HG03135 (cell line): Measurements from ENCODE around the gene NEDD4L.

ENCODE experiments used
- ATAC-seq: cut with Tn5 transposase; IDR thresholded peaks from one replicate; pipeline ENCODE4 v1.9.1; 2021; ENCODE audit warnings: mild to moderate bottlenecking, moderate library complexity; ENCODE audit not compliant: unreplicated experiment

NEDD4L gene

DNA sequence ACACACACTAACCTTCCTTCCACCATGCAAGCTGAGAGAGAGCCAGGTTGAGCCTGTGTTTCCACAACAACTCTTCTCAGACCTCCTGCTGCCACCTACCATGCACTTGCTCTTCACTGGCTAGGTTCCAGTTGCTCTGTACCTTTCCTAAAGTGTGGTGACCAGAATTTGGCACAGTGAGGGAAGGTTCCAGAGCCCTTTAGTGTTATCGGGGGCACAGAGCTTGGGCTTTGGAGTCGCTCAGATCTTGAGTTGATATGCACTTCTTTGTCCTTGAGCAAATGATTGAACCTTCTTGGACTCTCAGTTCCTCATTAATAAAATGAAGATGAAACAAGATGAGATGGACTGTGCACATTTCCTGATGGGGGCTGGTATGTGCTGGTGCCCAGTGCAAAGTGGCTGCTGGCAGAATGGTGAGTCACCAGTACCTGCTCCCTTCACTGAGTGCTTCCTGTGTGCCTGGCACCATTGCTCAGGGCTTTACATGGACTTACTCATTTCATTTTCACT lies 47.1 kb downstream of the NEDD4L start:
- ATAC-seq = peak; percentile 90

DNA sequence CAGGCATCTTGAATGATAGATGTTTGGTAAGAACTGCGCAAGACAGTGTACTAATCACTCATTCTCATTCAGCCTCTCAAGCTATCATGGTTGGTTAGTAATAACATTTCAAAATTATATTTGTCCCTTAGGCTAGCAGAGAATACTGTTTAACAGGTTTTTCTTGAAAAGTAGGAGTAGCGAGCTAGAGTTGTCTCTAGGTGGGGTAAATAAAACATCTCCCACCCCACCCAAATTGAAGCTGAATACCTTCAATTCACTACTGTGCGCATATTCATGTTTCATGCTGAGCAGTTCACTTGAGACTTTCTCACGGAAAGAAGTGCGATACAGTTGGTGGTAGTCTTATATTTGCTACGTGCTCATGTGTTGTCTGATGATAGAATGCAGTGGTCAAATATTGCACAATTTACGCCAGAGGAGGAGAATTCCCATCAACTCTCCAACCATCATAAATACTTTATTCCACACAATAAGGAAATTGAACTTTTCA lies 49.3 kb downstream of the NEDD4L start:
- no peak for ATAC-seq

DNA sequence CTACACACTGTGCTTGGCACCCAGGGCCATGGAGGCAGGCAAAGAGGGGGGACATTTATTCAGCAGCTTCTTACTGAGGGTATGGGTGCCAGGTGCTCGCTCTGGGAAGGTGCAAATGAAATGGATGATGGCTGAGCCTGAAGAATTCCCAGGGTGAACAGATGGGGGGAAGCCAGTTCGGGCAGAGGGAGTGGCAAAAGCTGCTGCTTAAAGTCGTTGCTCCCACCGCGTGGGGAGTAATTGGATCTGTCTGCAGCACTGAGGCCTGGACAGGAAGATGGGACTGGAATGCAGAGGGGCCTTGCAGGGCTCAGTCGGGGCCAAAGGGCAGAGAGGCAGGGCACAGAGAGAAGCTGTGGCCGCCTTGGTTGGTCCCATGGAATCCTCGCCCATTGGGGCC lies 51.2 kb downstream of the NEDD4L start:
- ATAC-seq = no peak

DNA sequence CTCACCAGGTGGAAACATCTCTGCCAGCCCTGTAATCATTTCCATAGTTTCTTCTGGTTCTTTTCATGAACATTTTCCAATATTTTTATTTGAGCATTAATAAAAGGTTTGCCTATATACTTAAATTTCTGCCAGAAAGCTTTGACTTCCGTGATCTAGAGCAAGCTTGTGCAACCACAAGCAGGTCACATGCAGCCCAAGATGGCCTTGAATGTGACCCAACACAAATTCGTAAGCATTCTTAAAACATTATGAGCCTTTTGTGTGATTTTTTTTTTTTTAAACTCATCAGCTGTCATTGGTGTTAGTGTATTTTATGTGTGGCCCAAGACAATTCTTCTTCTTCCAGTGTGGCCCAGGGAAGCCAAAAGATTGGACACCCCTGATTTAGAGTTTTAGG lies 51.6 kb downstream of the NEDD4L start:
- ATAC-seq = no peak

DNA sequence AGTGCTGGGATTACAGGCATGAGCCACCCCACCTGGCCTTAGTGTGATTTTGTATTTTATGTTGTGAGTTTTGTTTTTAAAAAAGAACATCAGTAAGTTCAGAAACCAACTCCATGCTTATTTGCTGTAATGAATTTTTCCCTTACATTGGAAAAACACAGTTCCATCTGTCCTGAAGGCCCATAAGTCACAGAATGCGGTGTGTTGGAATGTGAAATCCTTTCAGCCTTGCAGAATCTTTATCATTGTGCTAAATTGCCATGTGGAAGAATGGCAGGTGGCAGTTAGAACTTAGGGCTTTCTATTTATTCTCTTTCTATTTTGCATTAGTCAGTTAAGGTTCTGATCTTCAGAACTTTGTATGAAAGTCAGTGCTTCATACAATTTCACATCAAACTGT lies 52.6 kb downstream of the NEDD4L start:
- no peak for ATAC-seq

DNA sequence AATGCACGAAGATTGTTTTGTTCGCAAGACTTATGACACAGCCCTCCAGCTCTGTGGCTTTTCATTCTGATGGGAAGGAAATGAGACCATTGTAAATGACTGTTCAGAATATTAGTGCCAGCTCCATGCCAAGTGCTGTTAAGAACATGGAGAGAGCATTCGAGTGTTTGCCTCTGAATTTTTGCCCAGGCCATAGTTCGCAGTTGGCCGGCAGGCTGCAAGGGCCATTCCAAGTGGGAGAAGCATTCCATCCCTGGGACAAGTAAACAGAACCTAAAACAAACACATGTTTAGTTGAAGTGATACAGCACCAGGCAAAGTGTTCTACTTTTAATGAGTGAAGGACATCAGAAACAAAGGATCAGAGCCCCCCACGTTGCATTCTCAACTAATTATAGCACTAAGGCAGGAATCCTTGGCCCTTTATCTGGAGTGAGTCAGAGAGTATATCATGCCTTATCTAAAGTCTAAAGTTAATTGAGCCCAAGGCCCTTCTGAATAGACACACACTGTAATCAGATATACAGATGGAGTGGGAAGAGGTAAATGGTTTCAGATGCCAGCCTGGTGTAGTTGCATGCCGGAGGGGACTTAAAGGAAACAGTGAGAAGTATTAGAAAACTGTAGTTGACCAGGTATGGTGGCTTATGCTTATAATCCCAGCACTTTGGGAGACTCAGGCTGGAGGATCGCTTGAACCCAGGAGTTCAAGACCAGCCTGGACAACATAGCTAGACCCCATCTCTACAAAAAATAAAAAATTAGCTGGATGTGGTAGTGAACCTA lies 53.3 kb downstream of the NEDD4L start:
- ATAC-seq = no peak

DNA sequence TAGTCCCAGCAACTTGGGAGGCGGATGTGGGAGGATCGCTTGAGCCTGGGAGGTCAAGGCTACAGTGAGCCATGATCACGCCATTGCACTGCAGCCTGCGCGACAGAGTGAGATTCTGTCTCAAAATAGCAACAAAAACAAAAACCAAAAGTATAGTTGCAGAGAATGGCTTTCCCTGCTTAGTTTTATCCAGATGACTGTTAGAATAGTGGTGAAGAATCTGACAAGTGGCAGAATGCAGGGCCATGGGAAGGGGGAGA lies 53.8 kb downstream of the NEDD4L start:
- no peak for ATAC-seq

DNA sequence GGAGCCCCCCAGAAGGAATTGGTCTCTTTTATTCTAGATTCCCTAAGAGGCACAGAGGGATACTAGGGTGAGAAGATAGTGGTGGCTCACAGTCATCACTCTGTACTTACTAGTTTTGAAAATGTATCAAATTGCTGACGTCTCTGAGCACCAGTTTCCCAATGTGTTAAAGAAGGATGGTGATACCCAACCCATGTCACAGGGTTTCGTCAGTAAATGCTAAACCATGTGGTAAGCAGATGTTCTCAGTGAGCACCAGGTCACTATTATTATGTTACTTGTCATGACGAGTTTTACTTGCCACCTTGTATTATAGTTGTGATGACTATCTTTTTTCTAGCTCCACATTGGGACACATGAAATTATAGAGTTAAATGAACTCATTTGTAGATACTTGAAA lies 54.7 kb downstream of the NEDD4L start:
- no peak for ATAC-seq

DNA sequence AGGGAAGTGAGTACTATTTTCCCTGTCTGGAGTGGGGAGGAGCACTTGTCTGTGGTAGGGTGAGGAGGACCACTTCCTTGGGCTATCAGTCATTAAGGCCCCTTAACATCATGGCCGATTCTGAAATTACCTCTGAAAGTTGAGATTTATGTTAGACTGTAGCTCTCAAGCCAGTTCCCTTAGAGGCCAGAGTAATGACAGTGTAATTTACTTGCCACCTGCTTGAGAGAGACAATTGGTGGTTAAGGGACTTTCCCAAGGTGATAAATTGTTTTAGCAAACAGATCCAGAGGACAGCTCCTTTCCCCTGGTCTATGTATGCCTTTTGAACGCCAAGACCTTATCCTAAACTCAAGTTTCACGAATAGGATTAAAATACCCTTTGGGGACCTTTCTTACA lies 56.1 kb downstream of the NEDD4L start:
- ATAC-seq = no peak

DNA sequence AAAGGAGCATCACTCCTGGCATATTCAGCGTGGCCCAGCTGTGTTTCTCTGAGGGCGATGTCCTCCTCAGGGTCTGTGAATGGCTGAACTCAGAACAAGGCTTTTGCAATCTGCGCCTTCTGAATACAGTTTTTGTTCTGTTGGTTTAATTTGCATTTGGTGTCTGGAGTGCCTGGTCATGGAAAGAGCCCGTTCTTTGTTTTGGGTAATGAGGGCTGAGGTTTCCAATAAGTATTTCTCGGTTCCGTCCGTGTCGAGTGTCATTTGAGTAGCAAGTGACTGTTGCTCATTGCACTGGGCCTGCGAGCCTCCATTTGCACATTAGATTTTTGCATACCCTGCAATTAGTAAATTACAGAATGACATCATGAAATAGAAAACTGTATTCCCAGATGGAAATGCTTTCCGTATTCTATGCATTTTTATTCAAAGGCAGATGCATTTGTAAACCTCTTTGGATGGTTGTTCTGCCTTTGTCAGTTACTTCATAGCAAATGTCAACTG lies 57.3 kb downstream of the NEDD4L start:
- ATAC-seq = peak; percentile 69

DNA sequence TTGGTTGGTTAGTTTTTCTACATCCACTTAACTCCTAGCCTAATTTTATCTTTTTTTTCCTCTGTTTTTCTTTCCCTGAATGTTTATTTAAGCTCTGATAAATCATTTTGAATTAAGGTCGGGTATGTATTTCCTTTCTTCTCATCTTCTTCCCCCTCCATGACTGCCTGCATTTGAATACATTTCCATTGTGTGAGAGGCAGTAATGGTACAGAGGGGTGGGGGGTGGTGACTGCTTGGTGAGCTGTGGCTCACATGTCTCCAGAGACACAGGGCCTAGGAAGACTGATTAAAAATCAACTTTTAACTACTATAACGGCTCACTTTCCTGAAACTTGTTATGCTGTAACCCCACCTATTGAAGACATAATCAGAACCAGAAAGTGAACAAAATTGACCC lies 58.0 kb downstream of the NEDD4L start:
- no peak for ATAC-seq

DNA sequence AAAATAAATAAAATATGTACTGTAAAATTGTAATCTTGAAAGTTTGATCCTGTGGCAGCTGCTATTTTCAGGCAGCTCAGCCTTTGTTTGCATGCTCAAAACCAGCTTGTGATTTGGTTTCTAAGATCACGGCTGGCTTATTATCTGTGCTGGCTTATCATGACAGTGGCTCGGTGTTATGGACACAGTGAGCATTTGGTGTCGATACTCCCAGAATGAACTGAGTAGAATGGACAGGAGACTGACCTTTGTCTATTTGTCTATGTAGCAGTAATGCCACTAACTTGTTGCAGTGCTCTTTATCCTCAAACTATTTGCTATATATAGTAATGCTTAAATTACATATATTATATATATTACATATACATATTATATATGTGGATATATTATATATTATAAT lies 58.8 kb downstream of the NEDD4L start:
- no peak for ATAC-seq

DNA sequence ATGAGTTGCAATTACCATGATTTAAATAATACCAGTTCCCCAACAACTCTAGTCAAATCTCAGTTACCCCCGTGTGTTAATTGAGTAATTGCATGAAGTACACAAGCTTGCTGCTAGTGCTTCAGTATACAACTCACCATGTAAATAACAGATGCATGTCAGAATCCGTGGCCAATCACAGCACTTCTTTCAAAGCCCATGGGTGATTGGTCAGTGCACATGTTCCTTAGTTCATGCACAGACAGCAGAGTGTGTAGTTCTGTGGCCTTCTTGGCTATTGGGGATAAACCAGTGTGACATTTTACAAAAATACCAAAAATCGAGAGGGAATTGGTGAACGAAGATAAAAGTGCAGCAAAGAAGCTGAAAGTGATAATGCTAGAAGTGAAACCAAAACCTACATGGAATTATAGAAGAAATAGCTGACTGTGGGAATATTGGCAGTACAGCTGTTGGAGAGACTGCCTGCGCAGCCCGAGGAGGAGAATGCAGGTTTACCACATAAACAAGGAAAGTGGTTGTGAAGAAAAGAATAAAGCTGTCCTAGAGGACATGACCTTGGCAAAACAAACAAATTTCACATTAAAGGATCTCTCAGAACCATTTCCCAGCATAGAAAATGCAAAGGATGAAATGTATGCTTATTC lies 59.4 kb downstream of the NEDD4L start:
- ATAC-seq = no peak

DNA sequence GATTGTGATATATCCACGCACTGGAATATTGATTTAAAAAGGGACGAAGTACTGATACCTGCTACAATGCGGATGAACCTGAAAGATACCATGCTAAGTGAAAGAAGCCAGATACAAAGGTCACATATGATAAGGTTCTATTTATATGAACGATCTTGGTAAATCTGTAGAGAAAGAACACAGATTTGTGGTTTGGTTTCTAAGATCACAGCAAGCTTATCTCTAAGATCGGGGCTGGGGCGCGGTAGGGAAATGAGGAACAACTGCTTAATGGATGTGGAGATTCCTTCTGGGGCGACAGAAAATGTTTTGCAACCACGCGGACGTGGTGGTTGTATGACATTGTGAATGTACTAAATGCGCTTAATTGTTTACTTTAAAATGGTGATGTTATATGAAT lies 60.1 kb downstream of the NEDD4L start:
- ATAC-seq = no peak

DNA sequence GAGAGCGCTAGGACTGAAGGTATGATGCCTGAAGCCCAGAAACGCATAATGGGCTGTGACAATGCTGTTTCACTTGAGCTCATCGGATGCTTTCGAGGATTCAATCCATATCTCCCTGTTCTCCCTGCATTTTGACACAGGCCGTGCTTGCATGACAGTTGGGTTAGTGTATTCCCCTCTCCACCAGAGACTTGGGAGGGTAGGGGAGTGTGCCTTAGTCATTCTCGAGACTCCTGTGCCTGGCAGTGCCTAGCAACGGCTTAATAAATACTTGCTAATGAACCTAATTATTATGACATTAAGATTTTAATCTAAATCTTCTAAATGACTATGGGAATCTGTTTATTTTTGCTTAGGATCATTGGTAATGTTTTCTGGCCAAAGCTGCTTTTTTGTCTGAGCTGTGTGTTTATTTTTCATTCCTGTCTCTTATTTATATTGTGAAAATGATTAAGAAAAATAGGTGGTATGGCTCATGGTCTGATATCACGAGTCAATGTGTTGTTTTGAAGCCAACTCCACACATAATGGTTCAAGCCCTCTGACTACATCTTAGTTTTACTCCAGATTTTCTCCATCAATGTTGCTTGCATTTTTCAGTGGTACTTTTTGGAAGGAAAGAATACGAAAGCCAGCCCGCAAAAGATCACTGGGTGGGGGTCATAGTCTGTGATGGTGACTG lies 61.3 kb downstream of the NEDD4L start:
- ATAC-seq = no peak

DNA sequence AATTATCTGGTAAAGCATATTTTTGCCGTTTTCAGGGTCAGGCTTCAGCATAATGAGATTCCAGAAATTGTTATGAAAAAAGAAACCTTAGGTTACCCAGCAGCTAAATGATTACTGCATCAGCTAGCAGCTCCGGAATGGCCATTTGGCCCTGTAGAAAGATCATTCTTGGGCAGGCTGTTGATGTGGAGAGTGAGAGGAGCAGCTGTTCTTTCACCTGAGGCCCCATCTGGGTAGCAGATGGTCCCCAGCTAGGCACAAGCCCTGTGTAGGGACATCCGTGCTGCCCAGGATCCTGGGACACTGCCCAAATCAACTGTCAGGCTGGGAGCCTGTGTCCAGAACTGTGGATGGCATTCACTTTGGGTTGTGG lies 61.8 kb downstream of the NEDD4L start:
- no peak for ATAC-seq

DNA sequence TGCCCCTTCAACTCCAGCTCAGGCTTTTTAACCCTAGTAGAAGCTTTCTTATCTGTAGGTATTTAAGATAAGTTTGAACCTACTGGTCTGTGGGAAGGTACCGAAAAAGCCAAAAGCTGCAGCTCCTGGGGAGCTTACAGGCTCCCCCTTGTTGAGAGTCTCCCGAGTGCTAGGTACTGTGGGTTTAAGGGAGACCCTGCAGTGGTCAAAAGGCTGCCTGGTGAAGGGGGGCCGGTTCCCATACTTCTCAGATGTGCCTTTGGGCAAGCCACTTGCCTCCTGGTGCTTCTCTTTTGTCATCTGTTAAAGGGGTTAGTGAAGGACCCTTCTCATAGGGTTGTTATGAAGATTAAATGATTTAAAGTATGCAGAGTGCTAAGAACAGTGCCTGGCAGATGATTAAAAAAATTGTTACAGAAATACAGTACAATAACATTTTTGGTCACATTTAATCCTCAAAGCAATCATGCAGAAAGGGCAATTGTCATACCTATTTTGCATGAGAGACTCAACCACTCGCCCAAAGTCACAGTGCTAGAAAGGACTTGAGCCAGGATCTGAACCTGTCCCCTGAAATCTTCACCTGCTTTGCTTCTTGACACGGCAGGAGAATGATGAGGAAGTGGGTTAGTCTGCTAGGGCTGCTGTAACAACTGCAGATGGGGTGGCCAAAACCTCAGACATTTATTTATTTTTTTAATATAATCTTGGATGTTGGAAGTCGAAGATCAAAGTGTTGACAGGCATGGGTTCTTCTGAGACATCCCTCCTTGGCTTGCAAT lies 62.5 kb downstream of the NEDD4L start:
- no peak for ATAC-seq

DNA sequence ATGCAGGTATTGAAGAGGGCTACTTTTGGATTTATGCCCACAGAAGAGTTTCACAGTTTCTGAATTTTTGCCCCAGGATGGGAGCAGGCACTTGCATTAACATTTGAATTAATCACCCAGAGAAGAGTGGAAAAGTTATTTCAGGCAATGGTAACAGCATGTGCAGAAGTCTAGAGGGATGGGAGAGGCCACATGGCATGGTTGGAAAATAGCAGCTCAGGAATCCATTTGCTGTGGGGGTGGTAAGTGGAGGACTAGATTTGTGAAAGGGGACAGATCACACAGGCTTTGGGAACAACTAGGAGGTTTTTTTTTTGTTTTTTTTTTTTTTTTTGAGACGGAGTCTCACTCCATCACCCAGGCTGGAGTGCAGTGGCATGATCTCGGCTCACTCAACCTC lies 65.2 kb downstream of the NEDD4L start:
- ATAC-seq = no peak

DNA sequence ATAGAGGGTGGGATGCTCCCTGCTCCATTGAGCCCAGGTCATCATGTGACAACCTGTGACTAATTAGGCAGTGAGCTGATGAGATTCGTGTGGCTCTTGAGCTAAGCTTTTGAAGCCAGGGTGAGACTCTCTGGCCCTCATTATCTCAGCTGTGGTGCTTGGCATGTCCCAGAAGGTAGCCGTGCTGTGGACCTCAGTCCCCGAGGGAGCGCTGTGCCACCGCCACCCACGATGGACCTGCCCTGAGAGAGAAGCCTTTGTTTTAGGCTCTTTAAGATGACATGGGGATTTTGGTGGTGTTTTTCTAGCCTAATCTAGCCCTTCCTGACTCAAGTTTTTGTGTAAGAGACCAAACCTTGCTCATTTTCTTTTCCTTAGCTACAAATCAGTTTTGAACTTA lies 66.4 kb downstream of the NEDD4L start:
- ATAC-seq = no peak

DNA sequence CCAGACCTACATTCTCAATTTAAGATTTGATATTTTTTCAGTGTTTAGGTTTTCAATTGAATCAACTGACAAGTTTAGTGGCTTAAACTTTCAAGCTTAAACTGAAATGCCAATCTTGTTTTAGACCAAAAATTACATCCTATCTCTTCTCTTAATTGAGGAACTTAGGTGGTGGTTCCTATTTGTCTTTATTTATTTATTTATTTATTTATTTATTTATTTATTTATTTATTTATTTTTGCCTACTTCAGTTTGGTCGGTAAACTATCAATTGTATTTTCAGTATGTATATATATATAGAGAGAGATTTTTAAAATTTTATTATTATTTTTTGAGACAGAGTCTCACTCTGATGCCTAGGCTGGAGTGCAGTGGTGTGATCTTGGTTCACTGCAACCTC lies 68.1 kb downstream of the NEDD4L start:
- ATAC-seq = no peak

DNA sequence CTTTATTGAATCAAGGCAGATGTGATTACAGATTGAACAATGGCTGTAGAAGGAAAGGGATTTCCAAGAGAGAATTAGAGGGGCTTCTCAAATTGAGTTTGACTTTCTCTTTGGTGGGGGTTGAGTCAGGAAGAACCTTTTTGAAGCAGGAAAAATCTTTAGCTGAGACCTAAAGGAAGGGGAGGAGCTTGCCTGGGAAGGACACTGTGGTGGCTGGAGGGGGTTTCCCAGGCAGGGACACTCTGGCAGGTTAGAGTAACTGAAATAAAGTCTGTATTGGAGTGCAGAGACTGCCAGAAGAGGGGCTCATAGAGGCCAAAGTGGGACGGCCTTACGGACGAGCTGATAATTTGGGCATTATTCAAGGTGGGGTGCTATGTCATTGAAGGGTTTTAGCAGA lies 69.3 kb downstream of the NEDD4L start:
- ATAC-seq = peak; percentile 55
